Activated CD4-positive, CD25-positive, alpha-beta regulatory T cell treated with anti-CD3 and anti-CD28 coated beads, Interleukin-2, amount 50 U/mL, for 72 hours (primary cell): ENCODE results near the gene ZNF668.

Experiments used
- DNase-seq: peaks from one replicate; pipeline ENCODE4 v3.0.0; 2021

ZNF668 gene

GRCh38 chr16:31080756-31081419 lies 6.8 kb upstream of the ZNF668 start:
- no peak for DNase-seq

GRCh38 chr16:31080035-31080629 lies 6.1 kb upstream of the ZNF668 start:
- no peak for DNase-seq

- DNase-seq, result no peak
Observed at GRCh38 chr16:31079342-31079944, 5.4 kb upstream of the ZNF668 start.

- no peak for DNase-seq
Observed at GRCh38 chr16:31078597-31079341, 4.7 kb upstream of the ZNF668 start.

- no peak for DNase-seq
Observed at GRCh38 chr16:31077592-31078396, 3.8 kb upstream of the ZNF668 start.

GRCh38 chr16:31077024-31077423 lies 3.0 kb upstream of the ZNF668 start:
- no peak for DNase-seq

GRCh38 chr16:31076319-31076718 lies 2.3 kb upstream of the ZNF668 start:
- no peak for DNase-seq

- no peak for DNase-seq
Observed at GRCh38 chr16:31074814-31075183, 759 bp upstream of the ZNF668 start.

- peak; percentile 80 for DNase-seq
Observed at GRCh38 chr16:31073142-31073969, 684 bp downstream of the ZNF668 start.

GRCh38 chr16:31072540-31073141 lies 1.4 kb downstream of the ZNF668 start:
- DNase-seq, result no peak

GRCh38 chr16:31071861-31072260 lies 2.2 kb downstream of the ZNF668 start:
- no peak for DNase-seq

GRCh38 chr16:31067342-31067741 lies 6.7 kb downstream of the ZNF668 start:
- DNase-seq, result no peak

GRCh38 chr16:31064882-31065461 lies 9.1 kb downstream of the ZNF668 start:
- DNase-seq, result no peak

GRCh38 chr16:31063843-31064611 lies 10.0 kb downstream of the ZNF668 start:
- DNase-seq, result no peak

- no peak for DNase-seq
Observed at GRCh38 chr16:31063495-31063842, 10.6 kb downstream of the ZNF668 start.

GRCh38 chr16:31061813-31062440 lies 12.1 kb downstream of the ZNF668 start:
- DNase-seq, result no peak

GRCh38 chr16:31061126-31061812 lies 12.8 kb downstream of the ZNF668 start:
- DNase-seq, result no peak

- no peak for DNase-seq
Observed at GRCh38 chr16:31055613-31056012, 18.4 kb downstream of the ZNF668 start.

GRCh38 chr16:31052114-31052513 lies 21.9 kb downstream of the ZNF668 start:
- DNase-seq, result no peak
